ENCODE data around the gene LDLRAD4.

The LDLRAD4 gene

DNA sequence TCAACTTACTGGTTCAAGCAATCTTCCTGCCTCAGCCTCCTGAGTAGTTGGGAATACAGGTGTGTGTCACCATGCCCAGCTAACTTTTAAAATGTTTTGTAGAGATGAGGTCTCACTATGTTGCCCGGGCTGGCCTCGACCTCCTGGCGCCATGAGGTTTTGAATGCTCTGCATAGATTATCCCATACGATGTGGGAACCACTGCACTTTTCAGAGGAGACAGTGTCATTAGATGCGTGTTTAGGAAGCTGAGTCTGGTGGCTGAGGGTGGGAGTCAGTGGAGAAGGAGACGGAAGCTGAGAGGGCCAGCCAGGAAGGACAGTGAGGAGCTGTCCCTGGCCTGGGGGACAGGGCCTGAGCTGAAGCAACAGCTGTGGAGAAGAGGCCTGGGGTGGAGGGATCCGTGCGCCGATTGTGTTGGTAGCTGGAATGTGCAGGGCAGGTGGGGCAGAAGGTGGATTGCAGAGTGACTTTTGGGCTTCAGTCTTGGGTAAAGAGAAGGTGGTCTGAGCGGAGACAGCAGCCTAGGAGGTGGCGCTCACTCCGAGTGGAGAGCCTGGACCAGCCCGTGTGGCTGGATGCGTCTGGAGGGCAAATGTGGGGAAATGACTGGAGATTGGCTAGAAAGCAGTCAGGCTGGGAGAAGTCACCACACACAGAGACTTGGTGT lies 68.0 kb downstream of the LDLRAD4 start:
- no peak for DNase-seq

- no peak for DNase-seq
These were observed 68.8 kb downstream of the LDLRAD4 start for GRCh38 chr18:13287372-13287771.

GRCh38 chr18:13288509-13289133 lies 70.1 kb downstream of the LDLRAD4 start:
- no peak for DNase-seq

- no peak for DNase-seq
These were observed 71.1 kb downstream of the LDLRAD4 start for GRCh38 chr18:13289481-13290205.

DNA sequence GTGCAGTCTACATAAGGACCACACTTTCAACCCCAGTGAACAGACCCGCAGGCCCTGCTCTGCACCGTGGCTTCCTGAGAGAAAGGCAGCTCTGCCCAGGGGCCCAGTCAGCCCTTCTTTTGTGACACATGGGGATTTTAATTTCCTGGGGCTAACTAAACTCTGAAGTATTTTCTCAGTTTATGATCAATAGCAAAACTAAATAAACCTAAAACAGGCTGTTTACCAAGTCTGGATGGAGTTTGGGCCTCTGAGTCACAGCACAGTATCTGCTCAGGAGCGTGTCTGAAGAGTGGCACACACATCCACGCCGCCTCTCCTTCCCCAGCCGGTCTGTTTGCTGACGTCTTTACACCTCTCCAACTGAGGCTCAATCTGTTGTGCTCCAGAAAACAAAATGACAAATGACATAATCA lies 72.3 kb downstream of the LDLRAD4 start:
- DNase-seq = no peak

- DNase-seq = no peak
These were observed 72.7 kb downstream of the LDLRAD4 start for GRCh38 chr18:13291299-13291698.

DNA sequence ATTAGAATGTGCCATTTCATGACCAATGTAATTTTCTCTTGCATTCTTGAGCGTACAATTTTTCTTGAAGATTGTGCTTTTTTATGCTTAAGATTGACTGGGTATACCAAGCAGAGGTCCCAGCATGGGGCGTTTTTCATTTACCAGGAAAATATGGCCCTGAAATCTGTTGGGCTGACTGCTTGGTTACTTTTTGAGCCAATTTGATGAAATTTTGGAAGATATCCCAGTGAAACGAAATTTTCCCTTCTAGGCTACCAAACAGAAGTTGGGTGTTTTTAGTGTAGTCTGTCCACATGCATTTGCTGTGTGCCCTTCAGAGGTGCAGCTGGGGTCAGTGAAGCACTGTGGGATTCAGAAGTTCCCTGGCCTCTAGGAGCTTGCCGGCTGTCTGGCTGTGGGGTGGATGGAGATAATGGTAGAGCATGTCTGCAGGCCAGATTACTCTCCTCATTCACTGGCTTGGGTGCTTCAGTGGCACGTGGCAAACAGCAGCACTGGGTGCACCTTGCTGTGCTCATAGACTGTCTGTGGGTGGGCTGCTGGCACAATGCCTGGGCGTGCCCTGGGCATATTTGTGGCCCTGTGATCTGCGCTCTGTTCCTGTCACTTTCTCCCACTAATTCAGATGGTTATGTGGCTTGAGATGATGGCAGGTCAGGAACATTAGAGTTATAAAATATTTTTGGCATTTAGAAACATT lies 73.3 kb downstream of the LDLRAD4 start:
- no peak for DNase-seq

- no peak for DNase-seq
These were observed 74.2 kb downstream of the LDLRAD4 start for GRCh38 chr18:13292736-13293135.

- DNase-seq = no peak
These were observed 75.7 kb downstream of the LDLRAD4 start for GRCh38 chr18:13294309-13294708.

DNA sequence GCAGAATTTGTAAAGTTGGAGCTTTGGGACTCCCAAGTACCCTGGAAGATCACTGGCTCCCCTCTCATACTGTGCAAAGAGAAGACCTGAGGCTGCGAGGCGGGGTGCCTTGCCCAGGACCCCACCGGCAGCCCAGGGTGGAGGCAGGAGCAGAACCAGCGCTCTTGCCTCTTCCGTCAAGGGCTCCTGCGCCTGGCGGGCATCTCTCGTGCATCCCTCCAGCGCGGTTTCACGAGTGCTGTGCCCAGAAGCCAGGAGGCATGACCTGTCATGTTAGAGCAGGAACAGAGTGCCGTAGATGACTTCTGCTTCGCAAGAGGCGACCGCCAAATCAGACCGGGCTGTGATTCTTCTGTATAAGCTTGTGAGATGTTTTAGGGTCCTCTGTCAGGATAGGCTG lies 77.3 kb downstream of the LDLRAD4 start:
- no peak for DNase-seq

- DNase-seq = no peak
These were observed 78.5 kb downstream of the LDLRAD4 start for GRCh38 chr18:13296867-13297574.

GRCh38 chr18:13298262-13298661 lies 79.7 kb downstream of the LDLRAD4 start:
- no peak for DNase-seq

GRCh38 chr18:13300029-13300428 lies 81.5 kb downstream of the LDLRAD4 start:
- DNase-seq = no peak

GRCh38 chr18:13300796-13301195 lies 82.2 kb downstream of the LDLRAD4 start:
- DNase-seq = no peak

DNA sequence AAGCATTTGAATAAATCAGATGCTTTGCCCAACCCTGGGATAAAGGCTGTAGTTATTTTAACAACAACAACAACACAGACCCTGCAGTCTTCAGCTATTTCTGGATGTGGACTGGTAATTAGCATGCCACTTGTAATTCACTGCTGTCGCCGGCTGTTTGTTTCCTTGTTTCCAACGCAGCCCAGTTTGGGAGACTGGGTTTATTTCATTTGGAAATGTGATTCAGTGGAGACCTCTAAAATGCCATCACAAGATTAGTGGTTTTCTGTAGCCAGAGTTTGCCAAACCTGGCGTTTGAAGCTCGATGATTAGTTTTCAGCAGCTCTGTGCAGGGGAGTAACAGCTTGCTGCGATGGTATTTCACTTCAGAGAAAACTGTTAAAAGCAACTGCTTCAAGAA lies 83.5 kb downstream of the LDLRAD4 start:
- DNase-seq = peak; percentile 28

DNA sequence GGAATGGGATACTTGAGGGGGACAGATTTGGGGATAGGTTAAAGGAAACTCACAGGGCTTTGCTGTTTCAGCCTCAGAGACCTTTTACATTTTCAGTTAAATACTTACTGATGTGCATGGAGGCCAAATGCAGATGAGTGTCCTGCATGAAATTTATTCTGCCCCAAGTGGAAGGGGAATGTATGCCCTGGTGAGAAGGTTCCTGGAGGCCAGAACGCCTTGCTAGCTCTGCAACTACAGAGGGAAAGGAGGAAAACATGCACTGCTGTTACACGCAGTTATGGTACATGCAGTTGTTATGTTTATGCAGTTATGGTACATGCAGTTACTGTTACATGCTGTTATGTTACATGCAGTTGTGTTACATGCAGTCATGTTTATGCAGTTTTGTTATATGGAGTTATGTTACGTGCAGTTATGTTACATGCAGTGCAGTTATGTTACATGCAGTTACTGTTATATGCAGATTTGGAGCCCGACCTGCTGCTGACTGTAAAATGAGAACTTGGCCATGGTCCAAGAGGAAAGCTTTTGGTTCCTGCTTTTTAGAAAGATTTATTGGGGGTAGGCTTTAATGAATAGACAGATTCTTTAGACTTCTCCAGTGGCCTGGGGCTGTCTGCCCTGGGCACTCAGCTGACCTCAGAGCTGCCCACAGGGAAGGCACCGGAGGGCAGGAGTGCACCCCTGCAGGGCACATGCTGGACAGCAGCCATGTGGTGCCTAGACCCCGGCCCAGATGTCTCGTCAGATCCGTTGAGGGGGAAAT lies 84.1 kb downstream of the LDLRAD4 start:
- peak; percentile 47 for DNase-seq

- no peak for DNase-seq
These were observed 85.3 kb downstream of the LDLRAD4 start for GRCh38 chr18:13303756-13304364.

GRCh38 chr18:13305301-13305700 lies 86.7 kb downstream of the LDLRAD4 start:
- no peak for DNase-seq

DNA sequence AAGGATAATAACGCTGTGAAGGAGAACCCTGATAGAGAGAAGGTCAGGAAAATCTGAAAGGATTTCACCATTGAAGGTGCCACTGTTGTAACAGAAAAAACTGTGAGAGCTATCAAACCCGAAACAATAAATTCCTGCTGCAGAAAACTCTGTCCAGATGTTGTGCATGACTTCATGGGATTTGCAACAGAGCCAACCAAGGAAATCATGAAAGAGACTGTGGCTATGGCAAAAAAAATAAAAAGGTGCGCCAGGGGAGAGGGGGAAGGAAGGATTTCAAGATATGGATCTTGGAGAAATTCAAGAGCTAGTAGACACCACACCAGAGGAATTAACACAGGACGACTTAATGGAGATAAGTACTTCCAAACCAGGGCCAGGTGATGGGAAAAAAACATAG lies 88.0 kb downstream of the LDLRAD4 start:
- no peak for DNase-seq

DNA sequence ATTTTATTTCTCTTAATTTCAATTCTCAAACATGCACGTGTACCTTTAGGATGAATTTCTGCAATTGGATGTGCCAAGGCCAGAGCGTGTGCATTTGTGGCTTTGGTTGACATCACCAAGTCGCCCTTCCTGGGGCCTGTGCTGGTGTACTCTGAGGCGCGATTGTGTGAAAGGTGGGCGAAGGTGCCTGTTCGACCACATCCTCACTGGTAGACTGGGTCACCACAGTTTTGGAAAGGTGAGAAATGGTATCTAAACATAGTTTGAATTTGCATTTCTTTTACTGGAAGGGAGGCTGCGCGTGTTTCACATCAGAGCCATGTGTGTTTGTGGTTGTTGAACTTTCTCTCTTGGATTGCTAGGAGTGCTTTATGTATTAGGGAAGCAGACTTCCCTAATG lies 89.8 kb downstream of the LDLRAD4 start:
- DNase-seq = no peak

Measured in right kidney (tissue), 1 donor.